K562 (cell line): ENCODE data around the gene SCNN1B. TPM values are rescaled to one million over a fixed set of nuclear protein-coding genes. Genes with fewer than 3 reads are reported as not detected.

ENCODE experiments used
- ADNP ChIP-seq: fragments of 200-800 bp; sonication (Bioruptor generic); IDR thresholded peaks from 2 replicates; pipeline ENCODE4 v1.6.1; 2016; ENCODE audit warnings: missing genetic modification characterization, missing compliant biosample characterization
- ARID1B ChIP-seq: fragments of 450-650 bp; IDR thresholded peaks from 2 replicates; pipeline ENCODE4 v1.6.1; 2016; ENCODE audit warnings: antibody characterized with exemption, mild to moderate bottlenecking, inconsistent platforms
- CBFA2T2 ChIP-seq: fragments of 450-650 bp; conservative IDR thresholded peaks from 2 replicates; pipeline ENCODE4 v1.6.1; 2017; ENCODE audit warnings: mild to moderate bottlenecking
- CBFB ChIP-seq: sonication (generic); formaldehyde crosslinking; IDR thresholded peaks from 2 replicates; pipeline ENCODE4 v1.4.0; 2020; ENCODE audit warnings: mild to moderate bottlenecking, missing genetic modification reagents
- CEBPB ChIP-seq: fragments of 450-650 bp; IDR thresholded peaks from 2 replicates; pipeline ENCODE4 v1.6.1; 2016; ENCODE audit warnings: missing genetic modification characterization, missing compliant biosample characterization
- ETV6 ChIP-seq, 3 experiments: fragments of 150-350 bp in 1 of 3; sonication (generic) in 1 of 3; formaldehyde crosslinking in 1 of 3; IDR thresholded peaks; 2 replicates each; pipeline versions ENCODE4 v1.6.1 to v1.8.0; 2014 to 2022; ENCODE audit warnings: borderline replicate concordance in 2 of 3, low read depth in 2 of 3, antibody characterized with exemption in 1 of 3, low read length in 1 of 3, mild to moderate bottlenecking in 1 of 3, missing genetic modification reagents in 1 of 3
- HNRNPL ChIP-seq: fragments of 200-400 bp; formaldehyde crosslinking; IDR thresholded peaks from 2 replicates; pipeline ENCODE4 v1.6.1; 2017; ENCODE audit warnings: low read depth, mild to moderate bottlenecking, low read length
- SNRNP70 ChIP-seq: fragments of 200-400 bp; formaldehyde crosslinking; optimal IDR thresholded peaks from 2 replicates; pipeline ENCODE3; 2017; ENCODE audit warnings: low read depth, low read length
- SRSF9 ChIP-seq: fragments of 200-400 bp; formaldehyde crosslinking; IDR thresholded peaks from 2 replicates; pipeline ENCODE4 v1.6.1; 2017; ENCODE audit warnings: low read depth, low read length, borderline replicate concordance
- TAF1 ChIP-seq: IDR thresholded peaks from 2 replicates; pipeline ENCODE4 v1.6.1; 2011; ENCODE audit warnings: mild to moderate bottlenecking, low read length, moderate library complexity; ENCODE audit not compliant: insufficient read depth, control insufficient read depth, severe bottlenecking; ENCODE audit errors: extremely low read depth
- ZNF121 ChIP-seq: sonication (generic); formaldehyde crosslinking; conservative IDR thresholded peaks from 2 replicates; pipeline ENCODE4 v1.8.0; 2022; ENCODE audit warnings: missing genetic modification reagents
- polyA plus RNA-seq, 8 experiments: library from polyadenylated mRNA; depleted of rRNA in 4 of 8; stranded (reverse) in 5 of 8; unstranded in 3 of 8; fragments of >200 nt; fragmentation: Nextera tagmentation in 2 of 8; fragmentation: Illumina TruSeq in 1 of 8; extraction: Ambion mirVana in 2 of 8; extraction: Trizol in 1 of 8; gene quantifications; 2 replicates each; pipeline versions ENCODE4 v1.2.1 to v1.2.3, GENCODE V29; 2011 to 2014; ENCODE audit warnings: inconsistent platforms in 1 of 8, missing spikeins in 1 of 8
- total RNA-seq, 7 experiments: library from RNA; depleted of rRNA in 6 of 7; stranded (reverse); fragments of >200 nt in 6 of 7; fragmentation: Illumina TruSeq in 2 of 7; extraction: Trizol in 2 of 7; gene quantifications; 2 replicates each; pipeline versions ENCODE4 v1.2.1 to v1.2.3, GENCODE V29; 2011 to 2021; ENCODE audit warnings: low replicate concordance in 1 of 7
- TF ChIP-seq, protein P1 (sequence below), 2 experiments: fragments of 450-650 bp; IDR thresholded peaks; 2 replicates each; pipeline ENCODE4 v1.6.1; 2016; ENCODE audit warnings: mild to moderate bottlenecking in 2 of 2, borderline replicate concordance in 1 of 2, low read depth in 1 of 2, moderate library complexity in 1 of 2
- TF ChIP-seq, protein P2 (sequence below): fragments of 150-350 bp; IDR thresholded peaks from 2 replicates; pipeline ENCODE4 v1.6.1; 2014; ENCODE audit warnings: low read depth, mild to moderate bottlenecking, low read length, borderline replicate concordance
- TF ChIP-seq, protein P3 (sequence below): fragments of 250-450 bp; sonication (Bioruptor Pico); IDR thresholded peaks from 2 replicates; pipeline ENCODE4 v1.8.0; 2021; ENCODE audit warnings: borderline replicate concordance, mild to moderate bottlenecking, moderate library complexity; ENCODE audit not compliant: poor library complexity, severe bottlenecking

The SCNN1B gene
- total and polyA plus RNA-seq, 9 of the 15 experiments (the other 6 are each of a cell fraction or from before 2014, with no cell fraction given): not detected

DNA sequence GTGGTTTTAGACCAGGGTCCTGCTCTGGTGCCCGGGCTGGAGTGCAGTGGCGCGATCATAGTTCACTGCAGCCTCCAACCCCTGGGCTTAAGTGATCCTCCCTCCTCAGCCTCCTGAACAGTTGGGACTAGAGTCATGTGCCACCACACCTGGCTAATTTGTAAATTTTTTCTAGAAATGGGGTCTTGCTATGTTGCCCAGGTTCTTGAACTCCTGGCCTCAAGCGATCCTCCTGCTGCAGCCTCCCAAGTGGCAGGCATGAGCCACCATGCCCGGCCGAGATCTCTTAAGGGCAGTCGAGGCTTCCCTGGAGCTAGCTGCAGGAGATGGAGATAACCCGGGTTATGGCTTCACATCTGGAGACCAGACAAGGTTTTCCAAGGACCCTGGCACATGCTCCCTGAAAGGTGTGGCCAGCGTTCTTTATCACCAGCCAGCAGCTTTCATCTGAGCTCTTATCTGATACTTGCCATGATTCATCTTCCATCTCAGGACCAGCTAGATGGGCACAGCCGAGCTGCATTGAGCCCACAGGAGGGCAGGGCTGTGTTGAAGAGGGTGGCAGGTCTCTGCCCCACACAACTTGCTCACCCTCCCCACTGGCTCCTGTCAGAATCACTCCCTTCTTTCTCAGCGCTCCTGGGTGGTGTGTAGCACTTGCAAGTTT lies 28.6 kb downstream of the SCNN1B start (continued):
- TF ChIP-seq, protein P1, sequence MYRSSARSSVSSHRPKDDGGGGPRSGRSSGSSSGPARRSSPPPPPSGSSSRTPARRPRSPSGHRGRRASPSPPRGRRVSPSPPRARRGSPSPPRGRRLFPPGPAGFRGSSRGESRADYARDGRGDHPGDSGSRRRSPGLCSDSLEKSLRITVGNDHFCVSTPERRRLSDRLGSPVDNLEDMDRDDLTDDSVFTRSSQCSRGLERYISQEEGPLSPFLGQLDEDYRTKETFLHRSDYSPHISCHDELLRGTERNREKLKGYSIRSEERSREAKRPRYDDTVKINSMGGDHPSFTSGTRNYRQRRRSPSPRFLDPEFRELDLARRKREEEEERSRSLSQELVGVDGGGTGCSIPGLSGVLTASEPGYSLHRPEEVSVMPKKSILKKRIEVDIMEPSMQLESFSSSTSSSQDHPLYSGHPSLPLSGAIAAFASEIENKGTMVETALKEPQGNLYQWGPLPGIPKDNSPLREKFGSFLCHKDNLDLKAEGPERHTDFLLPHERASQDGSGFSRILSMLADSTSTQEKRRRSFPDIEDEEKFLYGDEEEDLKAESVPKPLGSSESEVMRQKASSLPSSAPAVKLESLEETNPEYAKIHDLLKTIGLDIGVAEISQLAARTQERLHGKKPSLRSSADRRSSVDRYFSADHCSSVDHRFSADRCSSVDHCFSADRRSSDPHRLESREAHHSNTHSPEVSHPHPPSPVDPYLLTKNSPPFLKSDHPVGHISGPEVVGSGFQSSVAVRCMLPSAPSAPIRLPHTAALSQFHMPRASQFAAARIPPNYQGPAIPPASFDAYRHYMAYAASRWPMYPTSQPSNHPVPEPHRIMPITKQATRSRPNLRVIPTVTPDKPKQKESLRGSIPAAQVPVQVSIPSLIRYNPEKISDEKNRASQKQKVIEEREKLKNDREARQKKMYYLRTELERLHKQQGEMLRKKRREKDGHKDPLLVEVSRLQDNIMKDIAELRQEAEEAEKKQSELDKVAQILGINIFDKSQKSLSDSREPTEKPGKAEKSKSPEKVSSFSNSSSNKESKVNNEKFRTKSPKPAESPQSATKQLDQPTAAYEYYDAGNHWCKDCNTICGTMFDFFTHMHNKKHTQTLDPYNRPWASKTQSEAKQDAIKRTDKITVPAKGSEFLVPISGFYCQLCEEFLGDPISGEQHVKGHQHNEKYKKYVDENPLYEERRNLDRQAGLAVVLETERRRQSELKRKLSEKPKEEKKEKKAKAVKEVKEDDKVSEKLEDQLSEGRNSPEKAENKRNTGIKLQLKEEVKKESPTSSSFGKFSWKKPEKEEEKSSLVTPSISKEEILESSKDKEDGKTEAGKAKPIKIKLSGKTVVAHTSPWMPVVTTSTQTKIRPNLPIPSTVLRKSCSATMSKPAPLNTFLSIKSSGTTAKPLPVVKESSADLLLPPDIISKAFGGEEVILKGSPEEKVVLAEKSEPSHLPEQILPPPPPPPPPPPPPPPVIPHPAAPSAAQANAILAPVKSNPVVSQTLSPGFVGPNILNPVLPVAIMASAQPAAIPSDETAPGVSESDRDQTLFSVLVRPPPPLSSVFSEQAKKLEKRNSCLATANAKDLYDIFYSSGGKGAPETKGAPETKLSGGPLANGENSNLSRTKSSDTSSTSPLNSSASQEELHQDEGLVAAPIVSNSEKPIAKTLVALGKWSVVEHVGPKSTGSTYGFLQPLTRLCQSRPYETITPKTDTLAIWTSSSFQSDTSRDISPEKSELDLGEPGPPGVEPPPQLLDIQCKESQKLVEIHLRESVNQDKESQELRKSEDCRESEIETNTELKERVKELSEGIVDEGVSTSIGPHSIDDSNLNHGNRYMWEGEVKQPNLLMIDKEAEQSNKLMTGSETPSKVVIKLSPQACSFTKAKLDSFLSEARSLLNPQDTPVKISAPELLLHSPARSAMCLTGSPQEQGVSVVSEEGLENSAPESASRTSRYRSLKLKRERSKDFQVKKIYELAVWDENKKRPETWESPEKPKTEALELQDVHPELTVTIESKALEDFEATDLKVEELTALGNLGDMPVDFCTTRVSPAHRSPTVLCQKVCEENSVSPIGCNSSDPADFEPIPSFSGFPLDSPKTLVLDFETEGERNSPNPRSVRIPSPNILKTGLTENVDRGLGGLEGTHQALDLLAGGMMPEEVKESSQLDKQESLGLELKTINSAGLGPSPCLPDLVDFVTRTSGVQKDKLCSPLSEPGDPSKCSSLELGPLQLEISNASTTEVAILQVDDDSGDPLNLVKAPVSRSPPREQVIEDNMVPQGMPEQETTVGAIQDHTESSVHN (IDR thresholded peaks at IDR 0.05; ENCODE audit: borderline replicate concordance in 1 of 2, low read depth in 1 of 2): no peak
- TF ChIP-seq, protein P2, sequence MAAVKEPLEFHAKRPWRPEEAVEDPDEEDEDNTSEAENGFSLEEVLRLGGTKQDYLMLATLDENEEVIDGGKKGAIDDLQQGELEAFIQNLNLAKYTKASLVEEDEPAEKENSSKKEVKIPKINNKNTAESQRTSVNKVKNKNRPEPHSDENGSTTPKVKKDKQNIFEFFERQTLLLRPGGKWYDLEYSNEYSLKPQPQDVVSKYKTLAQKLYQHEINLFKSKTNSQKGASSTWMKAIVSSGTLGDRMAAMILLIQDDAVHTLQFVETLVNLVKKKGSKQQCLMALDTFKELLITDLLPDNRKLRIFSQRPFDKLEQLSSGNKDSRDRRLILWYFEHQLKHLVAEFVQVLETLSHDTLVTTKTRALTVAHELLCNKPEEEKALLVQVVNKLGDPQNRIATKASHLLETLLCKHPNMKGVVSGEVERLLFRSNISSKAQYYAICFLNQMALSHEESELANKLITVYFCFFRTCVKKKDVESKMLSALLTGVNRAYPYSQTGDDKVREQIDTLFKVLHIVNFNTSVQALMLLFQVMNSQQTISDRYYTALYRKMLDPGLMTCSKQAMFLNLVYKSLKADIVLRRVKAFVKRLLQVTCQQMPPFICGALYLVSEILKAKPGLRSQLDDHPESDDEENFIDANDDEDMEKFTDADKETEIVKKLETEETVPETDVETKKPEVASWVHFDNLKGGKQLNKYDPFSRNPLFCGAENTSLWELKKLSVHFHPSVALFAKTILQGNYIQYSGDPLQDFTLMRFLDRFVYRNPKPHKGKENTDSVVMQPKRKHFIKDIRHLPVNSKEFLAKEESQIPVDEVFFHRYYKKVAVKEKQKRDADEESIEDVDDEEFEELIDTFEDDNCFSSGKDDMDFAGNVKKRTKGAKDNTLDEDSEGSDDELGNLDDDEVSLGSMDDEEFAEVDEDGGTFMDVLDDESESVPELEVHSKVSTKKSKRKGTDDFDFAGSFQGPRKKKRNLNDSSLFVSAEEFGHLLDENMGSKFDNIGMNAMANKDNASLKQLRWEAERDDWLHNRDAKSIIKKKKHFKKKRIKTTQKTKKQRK: no peak
- no peak for TF ChIP-seq CEBPB (tag)
- 0 out of 2 replicates have a peak, but pooled peaks have one; percentile 24 for TF ChIP-seq ADNP (tag)
- no peak for TF ChIP-seq SRSF9
- TF ChIP-seq ETV6 (IDR thresholded peaks at IDR 0.05; ENCODE audit: borderline replicate concordance in 1 of 2, low read depth in 2 of 2, low read length in 1 of 2): no peak
- TF ChIP-seq ETV6 (CRISPR knock-in tag; IDR thresholded peaks at IDR 0.05; ENCODE audit: borderline replicate concordance): no peak
- TF ChIP-seq TAF1: no peak
- TF ChIP-seq ZNF121 (CRISPR knock-in tag): peak; percentile 69
- TF ChIP-seq CBFA2T2: peak; percentile 25; the same call in 1 of the 2 replicates
- TF ChIP-seq CBFB (CRISPR knock-in tag): no peak
- no peak for TF ChIP-seq HNRNPL
- TF ChIP-seq, protein P3, sequence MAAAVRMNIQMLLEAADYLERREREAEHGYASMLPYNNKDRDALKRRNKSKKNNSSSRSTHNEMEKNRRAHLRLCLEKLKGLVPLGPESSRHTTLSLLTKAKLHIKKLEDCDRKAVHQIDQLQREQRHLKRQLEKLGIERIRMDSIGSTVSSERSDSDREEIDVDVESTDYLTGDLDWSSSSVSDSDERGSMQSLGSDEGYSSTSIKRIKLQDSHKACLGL (CRISPR knock-in tag): no peak
- peak; percentile 48 for TF ChIP-seq ARID1B
- no peak for TF ChIP-seq SNRNP70
